PC-9 (cell line): Measurements from ENCODE around the gene ZNF865. TPM values are rescaled to one million over a fixed set of nuclear protein-coding genes. Genes with fewer than 3 reads are reported as not detected.

Source experiments
- BruUV-seq: library from RNA; stranded (reverse); fragments of 400-500 nt; replicated peaks from 2 replicates; lab custom pipeline; 2021; lab: Mats Ljungman, UMichigan
- CTCF ChIA-PET: fragments of 300-600 bp; sonication (Branson Sonifier 250); formaldehyde crosslinking; loops from one replicate; lab custom pipeline; 2022; ENCODE audit warnings: antibody characterized with exemption; lab: Charles Lee
- POLR2A ChIA-PET: fragments of 300-600 bp; sonication (Branson Sonifier 250); formaldehyde crosslinking; loops from one replicate; lab custom pipeline; 2022; ENCODE audit warnings: antibody characterized with exemption; ENCODE audit not compliant: unreplicated experiment; lab: Charles Lee
- DNase-seq, 2 experiments: peaks; one replicate each; pipeline versions ENCODE4 v3.0.0 to v3.0.0-alpha.2; 2015 to 2022; ENCODE audit warnings: mixed read lengths in 1 of 2
- H2AFZ ChIP-seq: fragments of 200-600 bp; sonication (generic); 2 replicates; pipeline ENCODE4 v1.8.1; 2017; ENCODE audit warnings: antibody characterized with exemption
- H3F3A ChIP-seq: fragments of 200-600 bp; sonication (generic); 2 replicates; pipeline ENCODE4 v1.8.1; 2017; ENCODE audit warnings: antibody characterized with exemption, mild to moderate bottlenecking, low read depth; ENCODE audit not compliant: insufficient read depth
- H3K27ac ChIP-seq: fragments of 200-600 bp; sonication (generic); 2 replicates; pipeline ENCODE4 v1.6.1; 2016; ENCODE audit warnings: mixed run types
- H3K27me3 ChIP-seq: fragments of 200-600 bp; sonication (generic); 2 replicates; pipeline ENCODE4 v1.6.1; 2016; ENCODE audit warnings: low read depth, mixed run types; ENCODE audit not compliant: insufficient read depth
- H3K36me3 ChIP-seq: fragments of 200-600 bp; sonication (generic); 2 replicates; pipeline ENCODE4 v1.6.1; 2016; ENCODE audit warnings: low read depth, mixed run types
- H3K4me1 ChIP-seq: fragments of 200-600 bp; sonication (generic); replicated peaks from 2 replicates; pipeline ENCODE4 v1.6.1; 2016; ENCODE audit warnings: mixed run types; ENCODE audit not compliant: insufficient read depth
- H3K4me2 ChIP-seq: fragments of 200-600 bp; sonication (generic); 2 replicates; pipeline ENCODE4 v1.6.1; 2017; ENCODE audit warnings: mixed run types
- H3K4me3 ChIP-seq: fragments of 200-600 bp; sonication (generic); 2 replicates; pipeline ENCODE4 v1.6.1; 2016; ENCODE audit warnings: mixed run types
- H3K79me2 ChIP-seq: fragments of 200-600 bp; sonication (generic); 2 replicates; pipeline ENCODE4 v1.6.1; 2017; ENCODE audit warnings: low read depth, mixed run types
- H3K9me2 ChIP-seq: fragments of 200-600 bp; sonication (generic); 2 replicates; pipeline ENCODE4 v1.8.1; 2017; ENCODE audit warnings: mild to moderate bottlenecking; ENCODE audit not compliant: insufficient read depth
- H3K9me3 ChIP-seq: fragments of 200-600 bp; sonication (generic); 2 replicates; pipeline ENCODE4 v1.8.1; 2016; ENCODE audit warnings: low read depth; ENCODE audit not compliant: insufficient read depth
- H4K20me1 ChIP-seq: fragments of 200-600 bp; sonication (generic); 2 replicates; pipeline ENCODE4 v1.8.1; 2017; ENCODE audit not compliant: insufficient read depth
- CTCF ChIP-seq: fragments of 200-600 bp; sonication (generic); conservative IDR thresholded peaks from 2 replicates; pipeline ENCODE4 v1.6.1; 2017; ENCODE audit warnings: mixed run types, antibody characterized with exemption, mild to moderate bottlenecking, moderate library complexity
- EZH2 ChIP-seq: fragments of 200-600 bp; sonication (generic); IDR thresholded peaks from 2 replicates; pipeline ENCODE4 v1.8.0; 2017; ENCODE audit warnings: antibody characterized with exemption, low read depth
- intact Hi-C: fragments of 100-400 bp; cut with micrococcal nuclease; formaldehyde crosslinking; loops from one replicate; pipeline ENCODE4 v1.10.0; 2022; ENCODE audit not compliant: unreplicated experiment
- total RNA-seq: library from RNA; stranded (reverse); gene quantifications from 2 replicates; pipeline ENCODE4 v1.2.3, GENCODE V29; 2021

ZNF865 gene
- total RNA-seq, 1 experiment from 2014 or later, result 26.8 TPM

GRCh38 chr19:55648585-55649267 is 43.3 kb downstream of the ZNF865 start:
- H3K4me2 ChIP-seq, result no peak overlapping the region
- peaks cover 6% of the 10 kb centered on the region for H3K36me3 ChIP-seq
- TF ChIP-seq CTCF, result no peak
- no peak for TF ChIP-seq EZH2
- CTCF ChIA-PET, result no interaction called here
- no peak overlapping the region for H2AFZ ChIP-seq
- no peak overlapping the region for H3K27ac ChIP-seq
- peaks cover 13% of the 10 kb centered on the region for H3K4me1 ChIP-seq
- H3K9me3 ChIP-seq, result no peaks in the 10 kb centered on the region
- peaks cover 31% of the 10 kb centered on the region for H3K79me2 ChIP-seq
- no peaks in the 10 kb centered on the region for H3K27me3 ChIP-seq
- H3K9me2 ChIP-seq, result no peaks in the 10 kb centered on the region
- H3K4me3 ChIP-seq, result no peak overlapping the region
- H3F3A ChIP-seq, result peaks cover 24% of the 10 kb centered on the region; the same call in 1 of the 2 replicates
- peak in 1 of 2 experiments; percentile 4 for DNase-seq
- H4K20me1 ChIP-seq, result peaks cover 8% of the 10 kb centered on the region; the same call in 1 of the 2 replicates
- POLR2A ChIA-PET, result no interaction called here
- intact Hi-C loops, result no loop called here
- no TSS peak for BruUV-seq

GRCh38 chr19:55649268-55650125 is 44.0 kb downstream of the ZNF865 start:
- peaks cover 12% of the 10 kb centered on the region for H3K4me1 ChIP-seq
- BruUV-seq, result no TSS peak
- ChIA-PET CTCF (no interaction called here), POLR2A (interaction anchor here (0.5 kb wide), 1 partner anchor 103 kb away, joined by 14 read pairs; no protein-coding TSS in a partner anchor)
- no peak overlapping the region for H3K4me3 ChIP-seq
- peaks cover 6% of the 10 kb centered on the region for H3K36me3 ChIP-seq
- no peak overlapping the region for H3K27ac ChIP-seq
- peak in 1 of 2 experiments; percentile 15 for DNase-seq
- no peaks in the 10 kb centered on the region for H3K9me2 ChIP-seq
- peaks cover 24% of the 10 kb centered on the region; the same call in 1 of the 2 replicates for H3F3A ChIP-seq
- peaks cover 24% of the 10 kb centered on the region for H3K79me2 ChIP-seq
- H3K9me3 ChIP-seq, result no peaks in the 10 kb centered on the region
- H4K20me1 ChIP-seq, result peaks cover 8% of the 10 kb centered on the region; the same call in 1 of the 2 replicates
- no peak overlapping the region for H3K4me2 ChIP-seq
- no peak overlapping the region for H2AFZ ChIP-seq
- TF ChIP-seq EZH2 (no peak), CTCF (no peak)
- no peaks in the 10 kb centered on the region for H3K27me3 ChIP-seq
- intact Hi-C loops, result loop anchor here (5.0 kb wide), 1 partner anchor 493 kb away; the partner anchor contains the start of gene ZNF444

GRCh38 chr19:55650126-55650557 is 44.7 kb downstream of the ZNF865 start:
- no peak overlapping the region for H2AFZ ChIP-seq
- TF ChIP-seq EZH2 (no peak), CTCF (no peak)
- H3K9me3 ChIP-seq, result no peaks in the 10 kb centered on the region
- intact Hi-C loops, result loop anchor here (5.0 kb wide), 1 partner anchor 492 kb away; the partner anchor contains the start of gene ZNF444
- peaks cover 20% of the 10 kb centered on the region for H3K79me2 ChIP-seq
- ChIA-PET CTCF (no interaction called here), POLR2A (interaction anchor here (0.5 kb wide), 1 partner anchor 104 kb away, joined by 14 read pairs; no protein-coding TSS in a partner anchor)
- H4K20me1 ChIP-seq, result peaks cover 8% of the 10 kb centered on the region; the same call in 1 of the 2 replicates
- H3K4me2 ChIP-seq, result no peak overlapping the region
- peaks cover 6% of the 10 kb centered on the region for H3K36me3 ChIP-seq
- H3K27me3 ChIP-seq, result no peaks in the 10 kb centered on the region
- no peaks in the 10 kb centered on the region for H3K9me2 ChIP-seq
- no TSS peak for BruUV-seq
- no peak overlapping the region for H3K27ac ChIP-seq
- H3K4me1 ChIP-seq, result peaks cover 5% of the 10 kb centered on the region
- H3F3A ChIP-seq, result peaks cover 26% of the 10 kb centered on the region; the same call in 1 of the 2 replicates
- H3K4me3 ChIP-seq, result no peak overlapping the region
- no peak for DNase-seq
